Measurements from ENCODE around the gene ZNF177.

- TF ChIP-seq, protein P1, sequence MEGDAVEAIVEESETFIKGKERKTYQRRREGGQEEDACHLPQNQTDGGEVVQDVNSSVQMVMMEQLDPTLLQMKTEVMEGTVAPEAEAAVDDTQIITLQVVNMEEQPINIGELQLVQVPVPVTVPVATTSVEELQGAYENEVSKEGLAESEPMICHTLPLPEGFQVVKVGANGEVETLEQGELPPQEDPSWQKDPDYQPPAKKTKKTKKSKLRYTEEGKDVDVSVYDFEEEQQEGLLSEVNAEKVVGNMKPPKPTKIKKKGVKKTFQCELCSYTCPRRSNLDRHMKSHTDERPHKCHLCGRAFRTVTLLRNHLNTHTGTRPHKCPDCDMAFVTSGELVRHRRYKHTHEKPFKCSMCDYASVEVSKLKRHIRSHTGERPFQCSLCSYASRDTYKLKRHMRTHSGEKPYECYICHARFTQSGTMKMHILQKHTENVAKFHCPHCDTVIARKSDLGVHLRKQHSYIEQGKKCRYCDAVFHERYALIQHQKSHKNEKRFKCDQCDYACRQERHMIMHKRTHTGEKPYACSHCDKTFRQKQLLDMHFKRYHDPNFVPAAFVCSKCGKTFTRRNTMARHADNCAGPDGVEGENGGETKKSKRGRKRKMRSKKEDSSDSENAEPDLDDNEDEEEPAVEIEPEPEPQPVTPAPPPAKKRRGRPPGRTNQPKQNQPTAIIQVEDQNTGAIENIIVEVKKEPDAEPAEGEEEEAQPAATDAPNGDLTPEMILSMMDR (IDR thresholded peaks at IDR 0.05; ENCODE audit: low read depth, low read length), result no peak
- TF ChIP-seq EZH2phosphoT487 (IDR thresholded peaks at IDR 0.05; ENCODE audit: low read depth), result no peak
Observed at GRCh38 chr19:9348671-9349070, 14.1 kb upstream of the ZNF177 start.
